Esophagus squamous epithelium (tissue), 5 donors: ENCODE measurements around the gene TMEM213. TPM values are rescaled to one million over a fixed set of nuclear protein-coding genes. Genes with fewer than 3 reads are reported as not detected.
"Not testable (repeated sequence)": the region's sequence is repeated elsewhere in the genome, so short reads cannot be mapped to it uniquely, and the experiment has no call there.

Source experiments
- DNase-seq: peaks from one replicate; lab custom pipeline; 2025; lab: John Stamatoyannopoulos, UW
- H3K27ac ChIP-seq, 4 donors: fragments of 200-600 bp; sonication (generic); one replicate each; pipeline ENCODE4 v1.5.1; 2016 to 2019; ENCODE audit warnings: mild to moderate bottlenecking in 1 of 4
- H3K27me3 ChIP-seq, 4 donors: fragments of 200-600 bp; sonication (generic); 1 replicate in 3 of 4; 2 replicates in 1 of 4; pipeline versions ENCODE4 v1.5.1 to v1.6.0; 2017 to 2021; ENCODE audit warnings: antibody characterized with exemption in 1 of 4
- H3K36me3 ChIP-seq, 3 donors: fragments of 200-600 bp; sonication (generic); one replicate each; pipeline ENCODE4 v1.5.1; 2016 to 2019
- H3K4me1 ChIP-seq, 3 donors: fragments of 200-600 bp; sonication (generic); one replicate each; pipeline ENCODE4 v1.5.1; 2017 to 2019
- H3K4me3 ChIP-seq, 4 donors: fragments of 200-600 bp; sonication (generic); 1 replicate in 3 of 4; 2 replicates in 1 of 4; pipeline ENCODE4 v1.5.1; 2016 to 2019; ENCODE audit warnings: mild to moderate bottlenecking in 2 of 4, moderate library complexity in 1 of 4
- H3K9me3 ChIP-seq, 3 donors: fragments of 200-600 bp; sonication (generic); one replicate each; pipeline ENCODE4 v1.5.1; 2016 to 2019
- POLR2A ChIP-seq, 4 donors: fragments of 450-650 bp; IDR thresholded peaks; one replicate each; pipeline ENCODE4 v1.6.1; 2017; ENCODE audit warnings: antibody characterized with exemption in 4 of 4, mild to moderate bottlenecking in 4 of 4, moderate library complexity in 3 of 4
- WGBS, 2 donors: methylation state at CpG; one replicate each; pipeline ENCODE4 v1.1.5; 2018; 5-methylcytosine and 5-hydroxymethylcytosine counted together
- intact Hi-C: fragments of 100-400 bp; cut with DNase I; formaldehyde crosslinking; loops from one replicate; pipeline ENCODE4 v1.15.0; 2022
- total RNA-seq, 4 donors: library from RNA; depleted of rRNA; stranded (reverse); fragments of >200 nt; gene quantifications; one replicate each; pipeline ENCODE4 v1.1.0, GENCODE V29; 2016
- TF ChIP-seq, protein P1 (sequence below), 6 experiments: fragments of 450-650 bp in 4 of 6; fragments of 200-600 bp in 2 of 6; sonication (generic) in 2 of 6; IDR thresholded peaks; one replicate each; pipeline ENCODE4 v1.5.1; 2016 to 2019; ENCODE audit warnings: antibody characterized with exemption in 6 of 6, mild to moderate bottlenecking in 4 of 6, moderate library complexity in 4 of 6
- donor health status: DM: yes; HTN: yes; CAD: no.

Gene TMEM213
- total RNA-seq, 4 donors from 2014 or later = 1.3 TPM; not detected in 3

GRCh38 chr7:138802706-138803105, 4.9 kb downstream of the TMEM213 start:
- intact Hi-C loops = no loop called here
- TF ChIP-seq, protein P1, sequence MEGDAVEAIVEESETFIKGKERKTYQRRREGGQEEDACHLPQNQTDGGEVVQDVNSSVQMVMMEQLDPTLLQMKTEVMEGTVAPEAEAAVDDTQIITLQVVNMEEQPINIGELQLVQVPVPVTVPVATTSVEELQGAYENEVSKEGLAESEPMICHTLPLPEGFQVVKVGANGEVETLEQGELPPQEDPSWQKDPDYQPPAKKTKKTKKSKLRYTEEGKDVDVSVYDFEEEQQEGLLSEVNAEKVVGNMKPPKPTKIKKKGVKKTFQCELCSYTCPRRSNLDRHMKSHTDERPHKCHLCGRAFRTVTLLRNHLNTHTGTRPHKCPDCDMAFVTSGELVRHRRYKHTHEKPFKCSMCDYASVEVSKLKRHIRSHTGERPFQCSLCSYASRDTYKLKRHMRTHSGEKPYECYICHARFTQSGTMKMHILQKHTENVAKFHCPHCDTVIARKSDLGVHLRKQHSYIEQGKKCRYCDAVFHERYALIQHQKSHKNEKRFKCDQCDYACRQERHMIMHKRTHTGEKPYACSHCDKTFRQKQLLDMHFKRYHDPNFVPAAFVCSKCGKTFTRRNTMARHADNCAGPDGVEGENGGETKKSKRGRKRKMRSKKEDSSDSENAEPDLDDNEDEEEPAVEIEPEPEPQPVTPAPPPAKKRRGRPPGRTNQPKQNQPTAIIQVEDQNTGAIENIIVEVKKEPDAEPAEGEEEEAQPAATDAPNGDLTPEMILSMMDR (IDR thresholded peaks at IDR 0.05) = no peak
- no peak for TF ChIP-seq POLR2A (IDR thresholded peaks at IDR 0.05)
- Histone ChIP-seq H3K4me1 (no peaks in the 10 kb centered on the region), H3K9me3 (peaks cover 0 to 1% (median 0%) of the 10 kb centered on the region in 3 donors), H3K27ac (no peak overlapping the region), H3K36me3 (no peaks in the 10 kb centered on the region), H3K27me3 (peaks cover 0 to 9% (median 0%) of the 10 kb centered on the region in 4 donors), H3K4me3 (no peak overlapping the region)
- WGBS, 2 donors = 87 to 94% methylated on average over 18 of the region's 18 CpGs
- DNase-seq = no peak

DNA sequence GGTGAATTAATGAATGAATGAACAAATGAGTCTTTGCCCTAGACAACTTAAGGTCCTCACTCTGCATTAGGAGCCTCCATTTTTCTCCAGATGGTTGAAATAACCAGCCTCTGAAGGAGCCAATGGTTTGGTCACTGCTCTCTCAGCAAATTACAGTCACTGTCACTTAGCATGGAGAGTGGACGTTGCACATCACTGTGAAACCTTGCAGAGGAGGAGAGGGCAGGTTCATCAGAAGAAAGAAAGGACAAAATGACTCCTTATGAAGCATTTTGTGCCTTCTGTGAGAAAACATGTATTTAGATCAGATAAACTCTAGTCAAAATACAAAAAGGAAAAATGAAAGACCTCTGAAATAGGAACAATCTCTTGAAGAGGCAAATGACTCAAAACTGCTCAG, 6.8 kb downstream of the TMEM213 start:
- intact Hi-C loops = no loop called here
- Histone ChIP-seq H3K4me1 (no peaks in the 10 kb centered on the region), H3K9me3 (peaks cover 0 to 3% (median 0%) of the 10 kb centered on the region in 3 donors), H3K36me3 (no peaks in the 10 kb centered on the region), H3K27ac (no peak overlapping the region), H3K27me3 (no peaks in the 10 kb centered on the region), H3K4me3 (no peak overlapping the region)
- TF ChIP-seq POLR2A (IDR thresholded peaks at IDR 0.05) = no peak
- TF ChIP-seq, protein P1 (IDR thresholded peaks at IDR 0.05) = no peak
- WGBS, 2 donors = 54 to 88% methylated on average over 1 of the region's 1 CpG
- no peak for DNase-seq

DNA sequence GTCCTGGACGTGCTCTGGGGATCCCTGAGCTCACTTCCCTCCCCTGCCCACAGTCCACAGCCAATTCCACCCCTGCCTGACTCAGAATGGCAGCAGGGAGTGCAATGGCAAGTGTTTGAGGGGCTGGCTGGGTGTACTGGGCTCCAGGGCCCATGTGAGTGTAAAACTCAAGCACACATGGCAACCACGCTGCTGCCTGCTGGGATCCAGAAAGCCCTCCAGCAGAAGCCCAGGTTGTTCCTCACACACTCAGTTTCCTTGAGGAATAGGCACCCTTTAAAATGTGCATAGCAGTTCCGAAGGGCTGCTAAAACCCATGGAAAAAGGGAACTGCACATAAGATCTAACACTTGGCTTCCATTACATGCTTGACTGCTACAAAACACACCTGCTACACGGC, 11.6 kb downstream of the TMEM213 start:
- Histone ChIP-seq H3K27me3 (no peaks in the 10 kb centered on the region), H3K9me3 (peaks cover 0 to 3% (median 0%) of the 10 kb centered on the region in 3 donors), H3K4me1 (no peaks in the 10 kb centered on the region), H3K27ac (no peak overlapping the region), H3K36me3 (no peaks in the 10 kb centered on the region), H3K4me3 (no peak overlapping the region)
- WGBS, 2 donors = 81 to 90% methylated on average over 4 of the region's 4 CpGs
- DNase-seq = no peak
- intact Hi-C loops = no loop called here
- TF ChIP-seq, protein P1 (IDR thresholded peaks at IDR 0.05) = no peak
- TF ChIP-seq POLR2A (IDR thresholded peaks at IDR 0.05) = no peak

- H3K4me3 ChIP-seq, H3K27me3 ChIP-seq, intact Hi-C loops, H3K4me1 ChIP-seq, DNase-seq, H3K9me3 ChIP-seq, H3K36me3 ChIP-seq, H3K27ac ChIP-seq: not testable (repeated sequence)
- 88 to 90% methylated on average over 1 to 2 of the region's 2 CpGs for WGBS, 2 donors
Measured at GRCh38 chr7:138811327-138811726, 13.5 kb downstream of the TMEM213 start.

DNA sequence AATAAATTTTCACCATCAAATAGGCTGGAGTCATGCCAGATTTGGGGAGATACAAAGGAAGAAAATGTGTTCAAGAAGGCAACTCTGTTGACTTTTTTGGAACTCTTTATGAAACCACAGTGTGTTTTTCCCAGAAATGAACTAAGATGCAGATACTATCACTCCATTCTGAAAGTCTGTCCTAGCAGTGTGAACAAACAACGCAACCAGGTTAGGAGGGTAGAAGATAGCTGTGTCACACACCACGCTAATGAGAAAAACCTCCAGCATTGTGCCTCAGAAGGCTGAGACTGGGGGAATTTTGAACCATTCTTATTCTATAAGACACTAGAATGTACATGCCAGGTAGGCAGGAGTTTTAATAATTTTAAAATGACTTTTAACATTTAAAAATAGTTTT, 16.2 kb downstream of the TMEM213 start:
- Histone ChIP-seq H3K27me3 (no peaks in the 10 kb centered on the region), H3K9me3 (no peaks in the 10 kb centered on the region), H3K4me1 (no peaks in the 10 kb centered on the region), H3K36me3 (no peaks in the 10 kb centered on the region), H3K27ac (no peak overlapping the region), H3K4me3 (no peak overlapping the region)
- intact Hi-C loops = no loop called here
- no peak for TF ChIP-seq POLR2A (IDR thresholded peaks at IDR 0.05)
- TF ChIP-seq, protein P1 (IDR thresholded peaks at IDR 0.05) = no peak
- DNase-seq = no peak
- 60 to 79% methylated on average over 2 of the region's 2 CpGs for WGBS, 2 donors

- H3K9me3 ChIP-seq = no peaks in the 10 kb centered on the region
- intact Hi-C loops = no loop called here
- 68 to 77% methylated on average over 1 of the region's 1 CpG for WGBS, 2 donors
- H3K36me3 ChIP-seq = no peaks in the 10 kb centered on the region
- no peak for DNase-seq
- H3K4me3 ChIP-seq = no peak overlapping the region
- TF ChIP-seq, protein P1 (IDR thresholded peaks at IDR 0.05) = no peak
- TF ChIP-seq POLR2A (IDR thresholded peaks at IDR 0.05) = no peak
- H3K27ac ChIP-seq = no peak overlapping the region
- H3K4me1 ChIP-seq = no peaks in the 10 kb centered on the region
- H3K27me3 ChIP-seq = no peaks in the 10 kb centered on the region
Measured at GRCh38 chr7:138814816-138815332, 17.1 kb downstream of the TMEM213 start.
